Sigmoid colon (tissue), 7 donors: ENCODE measurements around the gene CDS1. TPM values are rescaled to one million over a fixed set of nuclear protein-coding genes. Genes with fewer than 3 reads are reported as not detected.

ENCODE experiments used
- DNase-seq: peaks from one replicate; pipeline ENCODE4 v3.0.0-alpha.2; 2019
- H3K27ac ChIP-seq, 4 donors: fragments of 200-600 bp; sonication (generic); one replicate each; pipeline ENCODE4 v1.5.1; 2016 to 2019; ENCODE audit warnings: mild to moderate bottlenecking in 1 of 4
- H3K27me3 ChIP-seq, 3 donors: fragments of 200-600 bp; sonication (generic); one replicate each; pipeline ENCODE4 v1.5.1; 2019; ENCODE audit warnings: mild to moderate bottlenecking in 1 of 3
- H3K36me3 ChIP-seq, 4 donors: fragments of 200-600 bp; sonication (generic); one replicate each; pipeline ENCODE4 v1.5.1; 2016 to 2019
- H3K4me1 ChIP-seq, 4 donors: fragments of 200-600 bp; sonication (generic); one replicate each; pipeline ENCODE4 v1.5.1; 2017 to 2019
- H3K4me3 ChIP-seq, 4 donors: fragments of 200-600 bp; sonication (generic); one replicate each; pipeline ENCODE4 v1.5.1; 2017 to 2019; ENCODE audit warnings: mild to moderate bottlenecking in 2 of 4, moderate library complexity in 1 of 4
- H3K9me3 ChIP-seq, 4 donors: fragments of 200-600 bp in 3 of 4; sonication (generic) in 3 of 4; one replicate each; pipeline versions ENCODE4 v1.5.1 to v1.6.1; 2013 to 2019
- EP300 ChIP-seq, 4 donors: sonication (generic); formaldehyde crosslinking; IDR thresholded peaks; one replicate each; pipeline ENCODE4 v1.6.1; 2017; ENCODE audit warnings: antibody characterized with exemption in 4 of 4
- POLR2A ChIP-seq, 2 donors: fragments of 450-650 bp; IDR thresholded peaks; one replicate each; pipeline ENCODE4 v1.6.1; 2016; ENCODE audit warnings: antibody characterized with exemption in 2 of 2, mild to moderate bottlenecking in 2 of 2, moderate library complexity in 2 of 2
- POLR2AphosphoS5 ChIP-seq, 4 donors: sonication (generic); formaldehyde crosslinking; IDR thresholded peaks; one replicate each; pipeline ENCODE4 v1.6.1; 2017; ENCODE audit warnings: antibody characterized with exemption in 4 of 4
- WGBS, 2 donors: extraction: QIAGEN DNeasy Blood & Tissue Kit; methylation state at CpG; one replicate each; pipeline ENCODE4 v1.1.7; 2013; 5-methylcytosine and 5-hydroxymethylcytosine counted together
- intact Hi-C: fragments of 100-400 bp; cut with DNase I; formaldehyde crosslinking; loops from one replicate; pipeline ENCODE4 v1.15.1; 2023
- polyA plus RNA-seq, 3 donors: library from polyadenylated mRNA; stranded (reverse); fragments of 200-250 nt; gene quantifications; one replicate each; pipeline ENCODE4 v1.2.3, GENCODE V29; 2013
- total RNA-seq, 4 donors: library from RNA; depleted of rRNA; stranded (reverse); fragments of >200 nt; gene quantifications; one replicate each; pipeline ENCODE4 v1.1.0, GENCODE V29; 2016
- TF ChIP-seq, protein P1 (sequence below), 4 experiments: fragments of 450-650 bp in 3 of 4; fragments of 200-600 bp in 1 of 4; IDR thresholded peaks; one replicate each; pipeline ENCODE4 v1.5.1; 2016 to 2019; ENCODE audit warnings: antibody characterized with exemption in 4 of 4, mild to moderate bottlenecking in 3 of 4, moderate library complexity in 2 of 4
- donor health status: healthy with polysubstance abuse.
- donor health status: Bipolar disorder and iron deficiency.
- donor health status: healthy.

Gene CDS1
- total and polyA plus RNA-seq, 7 donors: under 0.01 to 11.6 (median 0.49) TPM

- intact Hi-C loops: no loop called here
- Histone ChIP-seq H3K4me3 (no peak overlapping the region), H3K27me3 (no peaks in the 10 kb centered on the region), H3K9me3 (no peaks in the 10 kb centered on the region), H3K36me3 (peaks cover 6 to 94% (median 29%) of the 10 kb centered on the region in 4 donors), H3K4me1 (peaks cover 0 to 8% (median 4%) of the 10 kb centered on the region in 4 donors), H3K27ac (peak overlapping the region in 1 of 4 donors; percentile 10)
- DNase-seq: no peak
- TF ChIP-seq, protein P1, sequence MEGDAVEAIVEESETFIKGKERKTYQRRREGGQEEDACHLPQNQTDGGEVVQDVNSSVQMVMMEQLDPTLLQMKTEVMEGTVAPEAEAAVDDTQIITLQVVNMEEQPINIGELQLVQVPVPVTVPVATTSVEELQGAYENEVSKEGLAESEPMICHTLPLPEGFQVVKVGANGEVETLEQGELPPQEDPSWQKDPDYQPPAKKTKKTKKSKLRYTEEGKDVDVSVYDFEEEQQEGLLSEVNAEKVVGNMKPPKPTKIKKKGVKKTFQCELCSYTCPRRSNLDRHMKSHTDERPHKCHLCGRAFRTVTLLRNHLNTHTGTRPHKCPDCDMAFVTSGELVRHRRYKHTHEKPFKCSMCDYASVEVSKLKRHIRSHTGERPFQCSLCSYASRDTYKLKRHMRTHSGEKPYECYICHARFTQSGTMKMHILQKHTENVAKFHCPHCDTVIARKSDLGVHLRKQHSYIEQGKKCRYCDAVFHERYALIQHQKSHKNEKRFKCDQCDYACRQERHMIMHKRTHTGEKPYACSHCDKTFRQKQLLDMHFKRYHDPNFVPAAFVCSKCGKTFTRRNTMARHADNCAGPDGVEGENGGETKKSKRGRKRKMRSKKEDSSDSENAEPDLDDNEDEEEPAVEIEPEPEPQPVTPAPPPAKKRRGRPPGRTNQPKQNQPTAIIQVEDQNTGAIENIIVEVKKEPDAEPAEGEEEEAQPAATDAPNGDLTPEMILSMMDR (IDR thresholded peaks at IDR 0.05): no peak
- TF ChIP-seq EP300 (IDR thresholded peaks at IDR 0.05): no peak
- no peak for TF ChIP-seq POLR2AphosphoS5 (IDR thresholded peaks at IDR 0.05)
- no peak for TF ChIP-seq POLR2A (IDR thresholded peaks at IDR 0.05)
- WGBS, 2 donors: 81 to 82% methylated on average over 7 of the region's 7 CpGs
Observed at GRCh38 chr4:84683064-84683850, 100.3 kb downstream of the CDS1 start.

GRCh38 chr4:84684361-84684760 is 101.4 kb downstream of the CDS1 start:
- intact Hi-C loops: no loop called here
- Histone ChIP-seq H3K27ac (no peak overlapping the region), H3K27me3 (no peaks in the 10 kb centered on the region), H3K9me3 (no peaks in the 10 kb centered on the region), H3K4me1 (peaks cover 0 to 8% (median 4%) of the 10 kb centered on the region in 4 donors), H3K36me3 (peaks cover 9 to 94% (median 20%) of the 10 kb centered on the region in 4 donors), H3K4me3 (no peak overlapping the region)
- TF ChIP-seq POLR2AphosphoS5 (IDR thresholded peaks at IDR 0.05) (no peak), POLR2A (IDR thresholded peaks at IDR 0.05) (no peak), EP300 (IDR thresholded peaks at IDR 0.05) (no peak)
- TF ChIP-seq, protein P1 (IDR thresholded peaks at IDR 0.05): no peak
- 87 to 89% methylated on average over 3 of the region's 3 CpGs for WGBS, 2 donors
- DNase-seq: no peak

- peaks cover 9 to 94% (median 19%) of the 10 kb centered on the region in 4 donors for H3K36me3 ChIP-seq
- TF ChIP-seq, protein P1 (IDR thresholded peaks at IDR 0.05): no peak
- TF ChIP-seq POLR2AphosphoS5 (IDR thresholded peaks at IDR 0.05): no peak
- TF ChIP-seq EP300 (IDR thresholded peaks at IDR 0.05): no peak
- TF ChIP-seq POLR2A (IDR thresholded peaks at IDR 0.05): no peak
Observed at GRCh38 chr4:84685105-84685504, 102.2 kb downstream of the CDS1 start.

GRCh38 chr4:84688605-84689004 is 105.7 kb downstream of the CDS1 start:
- no peaks in the 10 kb centered on the region for H3K27me3 ChIP-seq
- no peaks in the 10 kb centered on the region for H3K9me3 ChIP-seq
- H3K36me3 ChIP-seq: peaks cover 9 to 94% (median 26%) of the 10 kb centered on the region in 4 donors
- no peak for DNase-seq
- H3K4me1 ChIP-seq: peaks cover 0 to 13% (median 0%) of the 10 kb centered on the region in 4 donors
- no peak overlapping the region for H3K27ac ChIP-seq
- intact Hi-C loops: no loop called here
- WGBS, 2 donors: 94 to 95% methylated on average over 5 of the region's 5 CpGs
- TF ChIP-seq, protein P1 (IDR thresholded peaks at IDR 0.05): no peak
- TF ChIP-seq POLR2AphosphoS5 (IDR thresholded peaks at IDR 0.05): no peak
- no peak overlapping the region for H3K4me3 ChIP-seq

More at GRCh38 chr4:84685105-84685504, 102.2 kb downstream of the CDS1 start:
- Histone ChIP-seq H3K4me1 (peaks cover 0 to 8% (median 4%) of the 10 kb centered on the region in 4 donors), H3K27ac (no peak overlapping the region), H3K4me3 (no peak overlapping the region), H3K27me3 (no peaks in the 10 kb centered on the region), H3K9me3 (no peaks in the 10 kb centered on the region)
- intact Hi-C loops: no loop called here
- WGBS, 2 donors: 88% methylated on average over 1 of the region's 1 CpG
- DNase-seq: no peak
